ENCODE results near the gene ZNF385A.

The ZNF385A gene

DNA sequence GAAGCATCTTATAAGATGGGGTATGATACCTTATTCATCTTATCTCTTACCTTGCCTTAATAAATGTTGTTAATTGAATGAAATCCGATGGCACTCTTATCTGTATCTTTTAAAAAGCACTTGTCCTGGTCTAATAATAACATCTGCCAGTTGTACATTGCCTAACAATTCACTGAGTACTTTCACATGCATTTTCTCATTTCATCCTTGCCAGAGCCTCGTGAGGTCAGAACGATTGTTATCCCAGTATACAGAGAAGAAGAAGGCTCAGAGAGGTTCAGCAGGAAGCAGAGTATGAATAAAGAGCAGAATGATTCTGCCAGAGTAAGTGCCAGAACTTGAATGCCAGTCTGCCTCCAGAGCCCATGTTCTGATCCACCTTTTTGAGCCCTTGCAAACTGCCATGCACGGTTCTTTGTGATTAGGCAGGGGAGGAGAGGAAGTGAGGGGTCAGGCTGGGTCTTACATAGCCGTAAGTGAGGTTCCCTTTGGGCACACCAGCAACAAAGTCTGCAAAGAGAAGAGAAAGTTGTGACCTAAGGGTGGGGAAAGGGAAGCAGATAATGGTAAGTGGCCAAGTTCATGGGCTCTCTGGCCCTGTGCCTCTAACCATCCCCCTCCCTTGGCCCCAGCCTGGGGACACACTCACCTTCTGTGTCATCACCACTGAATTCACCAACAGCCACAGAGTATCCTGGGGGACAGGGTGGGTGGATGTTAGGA is 22.8 kb upstream of the ZNF385A start:
- H3K9me3 ChIP-seq (ENCODE audit: control insufficient read depth, insufficient read depth, low read length), result no peaks in the 10 kb centered on the region
- H3K9ac ChIP-seq (ENCODE audit: low read depth, low read length), result no peak overlapping the region
- H3K4me1 ChIP-seq (ENCODE audit: insufficient read depth, low read length), result peaks cover 10% of the 10 kb centered on the region; the same call in 1 of the 2 replicates
- H3K36me3 ChIP-seq (ENCODE audit: insufficient read depth, low read length), result no peaks in the 10 kb centered on the region; the same call in 1 of the 2 replicates

- no peak overlapping the region for H3K9ac ChIP-seq (ENCODE audit: low read depth, low read length)
- H3K36me3 ChIP-seq (ENCODE audit: insufficient read depth, low read length), result peaks cover 8% of the 10 kb centered on the region; the same call in 1 of the 2 replicates
- H3K9me3 ChIP-seq (ENCODE audit: control insufficient read depth, insufficient read depth, low read length), result no peaks in the 10 kb centered on the region
- no peaks in the 10 kb centered on the region for H3K4me1 ChIP-seq (ENCODE audit: insufficient read depth, low read length)
Measured at GRCh38 chr12:54405573-54405972, 21.0 kb upstream of the ZNF385A start.

DNA sequence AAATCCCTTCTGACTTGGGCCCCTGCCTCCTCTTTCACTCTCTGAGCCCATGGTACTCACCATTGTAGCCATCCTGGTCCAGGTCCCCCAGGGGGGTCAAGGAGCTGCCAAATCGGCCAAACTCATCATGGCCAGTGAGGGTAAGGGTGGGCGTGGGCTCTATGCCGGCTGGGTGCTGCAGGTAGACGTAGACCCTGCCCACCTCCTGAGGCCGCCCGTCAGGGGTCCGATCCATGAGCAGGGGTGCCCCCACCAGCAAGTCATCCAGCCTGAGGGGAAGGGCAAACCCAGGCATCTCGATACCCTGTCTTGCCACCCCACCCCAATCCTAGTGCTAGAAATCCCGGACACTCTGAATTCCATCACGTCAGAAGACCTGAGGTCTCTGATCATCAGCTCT is 20.6 kb upstream of the ZNF385A start:
- no peaks in the 10 kb centered on the region for H3K4me1 ChIP-seq (ENCODE audit: insufficient read depth, low read length)
- no peak overlapping the region for H3K9ac ChIP-seq (ENCODE audit: low read depth, low read length)
- H3K9me3 ChIP-seq (ENCODE audit: control insufficient read depth, insufficient read depth, low read length), result no peaks in the 10 kb centered on the region
- peaks cover 8% of the 10 kb centered on the region; the same call in 1 of the 2 replicates for H3K36me3 ChIP-seq (ENCODE audit: insufficient read depth, low read length)

DNA sequence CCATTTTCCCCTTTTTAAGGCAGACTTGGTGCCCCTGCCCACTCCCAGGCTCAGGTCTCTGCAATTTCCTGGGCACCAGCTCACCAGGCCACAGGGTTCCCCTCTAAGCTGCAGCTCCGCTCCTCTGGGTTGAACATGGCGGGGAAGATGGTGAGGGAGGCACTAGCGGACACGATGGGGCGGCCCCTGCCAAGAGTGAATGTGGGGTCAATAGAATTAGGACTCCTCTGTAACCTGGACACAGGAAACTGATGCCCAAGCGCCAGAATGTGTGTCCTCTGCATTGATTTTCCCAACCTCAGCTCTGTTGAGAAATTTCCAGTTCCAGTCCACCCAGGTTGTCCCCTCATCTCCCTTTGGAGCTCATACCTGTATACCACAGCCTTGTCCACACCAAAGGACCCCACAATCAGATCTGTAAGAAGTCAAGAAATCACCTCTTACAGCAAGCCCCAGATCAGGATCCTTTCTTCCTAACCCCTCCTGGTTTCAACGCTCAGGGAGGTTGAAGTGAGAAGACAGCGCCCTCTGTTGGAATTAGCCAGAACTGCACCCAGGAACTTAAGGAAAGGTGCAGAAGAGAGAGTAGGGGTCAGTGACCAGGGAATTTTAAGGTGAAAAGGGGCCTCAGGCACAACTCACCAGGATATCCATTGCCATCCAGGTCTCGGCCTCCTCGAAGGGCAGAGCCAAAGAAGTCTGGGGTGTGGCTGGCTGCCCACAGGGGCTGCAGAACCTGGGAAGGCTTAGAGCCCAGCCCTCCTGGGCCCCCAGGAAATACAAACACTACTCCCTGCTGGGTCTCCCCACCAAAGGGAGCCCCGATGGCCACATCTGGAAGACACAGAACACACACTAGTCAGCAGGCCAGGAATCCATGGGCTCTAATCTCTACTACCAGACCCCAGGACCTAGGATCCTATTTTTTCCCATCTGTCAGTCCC is 19.8 kb upstream of the ZNF385A start:
- no peaks in the 10 kb centered on the region for H3K4me1 ChIP-seq (ENCODE audit: insufficient read depth, low read length)
- H3K36me3 ChIP-seq (ENCODE audit: insufficient read depth, low read length), result peaks cover 8% of the 10 kb centered on the region; the same call in 1 of the 2 replicates
- H3K9ac ChIP-seq (ENCODE audit: low read depth, low read length), result no peak overlapping the region
- H3K9me3 ChIP-seq (ENCODE audit: control insufficient read depth, insufficient read depth, low read length), result no peaks in the 10 kb centered on the region

- no peaks in the 10 kb centered on the region for H3K4me1 ChIP-seq (ENCODE audit: insufficient read depth, low read length)
- peaks cover 14% of the 10 kb centered on the region; the same call in 1 of the 2 replicates for H3K36me3 ChIP-seq (ENCODE audit: insufficient read depth, low read length)
- no peak overlapping the region for H3K9ac ChIP-seq (ENCODE audit: low read depth, low read length)
- H3K9me3 ChIP-seq (ENCODE audit: control insufficient read depth, insufficient read depth, low read length), result no peaks in the 10 kb centered on the region
Measured at GRCh38 chr12:54401119-54401518, 16.6 kb upstream of the ZNF385A start.

GRCh38 chr12:54398995-54399793 is 14.7 kb upstream of the ZNF385A start:
- peaks cover 19% of the 10 kb centered on the region; the same call in 1 of the 2 replicates for H3K36me3 ChIP-seq (ENCODE audit: insufficient read depth, low read length)
- no peak overlapping the region for H3K9ac ChIP-seq (ENCODE audit: low read depth, low read length)
- H3K9me3 ChIP-seq (ENCODE audit: control insufficient read depth, insufficient read depth, low read length), result no peaks in the 10 kb centered on the region
- H3K4me1 ChIP-seq (ENCODE audit: insufficient read depth, low read length), result no peaks in the 10 kb centered on the region

- Histone ChIP-seq H3K9me3 (ENCODE audit: control insufficient read depth, insufficient read depth, low read length) (no peaks in the 10 kb centered on the region), H3K4me1 (ENCODE audit: insufficient read depth, low read length) (no peaks in the 10 kb centered on the region), H3K36me3 (ENCODE audit: insufficient read depth, low read length) (peaks cover 19% of the 10 kb centered on the region; the same call in 1 of the 2 replicates), H3K9ac (ENCODE audit: low read depth, low read length) (no peak overlapping the region)
Measured at GRCh38 chr12:54398218-54398617, 13.7 kb upstream of the ZNF385A start.

- Histone ChIP-seq H3K36me3 (ENCODE audit: insufficient read depth, low read length) (peaks cover 19% of the 10 kb centered on the region; the same call in 1 of the 2 replicates), H3K9ac (ENCODE audit: low read depth, low read length) (no peak overlapping the region), H3K4me1 (ENCODE audit: insufficient read depth, low read length) (no peaks in the 10 kb centered on the region; the same call in 1 of the 2 replicates), H3K9me3 (ENCODE audit: control insufficient read depth, insufficient read depth, low read length) (no peaks in the 10 kb centered on the region)
Measured at GRCh38 chr12:54397157-54397556, 12.6 kb upstream of the ZNF385A start.

- Histone ChIP-seq H3K9me3 (ENCODE audit: control insufficient read depth, insufficient read depth, low read length) (no peaks in the 10 kb centered on the region), H3K4me1 (ENCODE audit: insufficient read depth, low read length) (no peaks in the 10 kb centered on the region; the same call in 1 of the 2 replicates), H3K36me3 (ENCODE audit: insufficient read depth, low read length) (peaks cover 11% of the 10 kb centered on the region; the same call in 1 of the 2 replicates), H3K9ac (ENCODE audit: low read depth, low read length) (no peak overlapping the region)
Measured at GRCh38 chr12:54395545-54395944, 11.0 kb upstream of the ZNF385A start.

GRCh38 chr12:54394986-54395385 is 10.5 kb upstream of the ZNF385A start:
- H3K4me1 ChIP-seq (ENCODE audit: insufficient read depth, low read length), result peaks cover 2% of the 10 kb centered on the region; the same call in 1 of the 2 replicates
- H3K36me3 ChIP-seq (ENCODE audit: insufficient read depth, low read length), result peaks cover 11% of the 10 kb centered on the region; the same call in 1 of the 2 replicates
- H3K9me3 ChIP-seq (ENCODE audit: control insufficient read depth, insufficient read depth, low read length), result no peaks in the 10 kb centered on the region
- H3K9ac ChIP-seq (ENCODE audit: low read depth, low read length), result no peak overlapping the region

DNA sequence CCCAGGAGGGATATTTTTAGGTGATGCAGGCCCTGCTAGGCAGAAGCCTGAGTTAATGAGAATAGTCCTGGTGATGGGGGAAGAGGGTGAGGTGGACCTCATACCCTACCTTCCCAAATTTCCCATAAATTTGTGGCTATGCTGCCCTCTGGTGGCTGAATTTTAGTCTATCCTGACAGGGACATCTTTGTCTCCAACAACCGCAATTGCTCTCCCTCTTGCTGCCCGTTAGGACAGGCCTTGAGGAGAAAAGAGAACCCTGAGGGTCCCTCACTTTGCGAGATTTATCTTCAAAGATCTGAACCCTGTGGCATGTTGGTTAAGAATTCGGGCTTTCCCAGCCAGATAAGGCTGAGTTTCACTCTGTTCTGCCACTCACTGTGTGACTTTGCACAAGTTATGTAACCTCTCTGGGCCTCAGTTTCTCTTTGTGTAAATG is 9.8 kb upstream of the ZNF385A start:
- Histone ChIP-seq H3K4me1 (ENCODE audit: insufficient read depth, low read length) (peaks cover 9% of the 10 kb centered on the region), H3K9me3 (ENCODE audit: control insufficient read depth, insufficient read depth, low read length) (no peaks in the 10 kb centered on the region), H3K9ac (ENCODE audit: low read depth, low read length) (no peak overlapping the region), H3K36me3 (ENCODE audit: insufficient read depth, low read length) (peaks cover 11% of the 10 kb centered on the region; the same call in 1 of the 2 replicates)

GRCh38 chr12:54393743-54394142 is 9.2 kb upstream of the ZNF385A start:
- H3K4me1 ChIP-seq (ENCODE audit: insufficient read depth, low read length), result peaks cover 14% of the 10 kb centered on the region
- no peak overlapping the region for H3K9ac ChIP-seq (ENCODE audit: low read depth, low read length)
- peaks cover 11% of the 10 kb centered on the region; the same call in 1 of the 2 replicates for H3K36me3 ChIP-seq (ENCODE audit: insufficient read depth, low read length)
- H3K9me3 ChIP-seq (ENCODE audit: control insufficient read depth, insufficient read depth, low read length), result no peaks in the 10 kb centered on the region

DNA sequence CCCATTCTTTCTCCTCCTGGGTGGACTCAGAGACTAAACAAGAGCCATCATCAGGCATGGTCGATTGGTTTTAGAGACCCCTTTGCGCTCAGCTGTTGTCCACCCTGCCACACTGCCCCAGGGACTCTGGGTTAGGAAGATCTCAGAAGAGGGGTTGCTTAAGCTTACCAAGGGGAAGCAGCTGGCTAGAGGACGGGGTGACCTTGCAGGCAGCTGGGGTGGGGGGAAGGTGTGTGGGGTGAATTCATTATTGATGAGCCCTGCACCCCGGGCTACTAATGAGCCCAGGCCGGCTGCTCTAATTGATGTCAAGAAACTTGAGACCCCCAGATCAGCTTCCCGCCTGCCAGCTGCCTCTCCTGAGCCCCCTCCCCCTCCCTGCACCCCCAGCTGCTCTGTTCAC is 8.7 kb upstream of the ZNF385A start:
- Histone ChIP-seq H3K9ac (ENCODE audit: low read depth, low read length) (no peak overlapping the region), H3K4me1 (ENCODE audit: insufficient read depth, low read length) (peaks cover 20% of the 10 kb centered on the region), H3K9me3 (ENCODE audit: control insufficient read depth, insufficient read depth, low read length) (no peaks in the 10 kb centered on the region), H3K36me3 (ENCODE audit: insufficient read depth, low read length) (peaks cover 8% of the 10 kb centered on the region; the same call in 1 of the 2 replicates)
